HCT116 (cell line): ENCODE data around the gene NOL4L. TPM values are rescaled to one million over a fixed set of nuclear protein-coding genes. Genes with fewer than 3 reads are reported as not detected.

ENCODE experiments used
- ATAC-seq: fragments of 200-7000 bp; cut with Tn5 transposase; 2 replicates; pipeline ENCODE4 v1.9.1; 2020; ENCODE audit warnings: mild to moderate bottlenecking, moderate library complexity
- BruUV-seq: library from RNA; stranded (reverse); fragments of 400-500 nt; replicated peaks from 2 replicates; lab custom pipeline; 2021; lab: Mats Ljungman, UMichigan
- CTCF ChIA-PET: fragments of 300-600 bp; sonication (Branson Sonifier 250); formaldehyde crosslinking; loops from one replicate; lab custom pipeline; 2021; ENCODE audit warnings: antibody characterized with exemption; lab: Charles Lee
- POLR2A ChIA-PET: fragments of 300-600, 350-600 bp; sonication (Branson Sonifier 250); formaldehyde crosslinking; loops from one replicate; lab custom pipeline; 2021; ENCODE audit warnings: antibody characterized with exemption; lab: Charles Lee
- RAD21 ChIA-PET, 2 experiments: fragments of 300-600 bp; sonication (Branson Sonifier 250); formaldehyde crosslinking; loops; one replicate each; lab custom pipeline; 2023; ENCODE audit warnings: low total read pairs in 2 of 2; ENCODE audit not compliant: uncharacterized antibody in 2 of 2, unreplicated experiment in 2 of 2, low non-redundant PET in 1 of 2; lab: Charles Lee
- DNase-seq: peaks from one replicate; pipeline ENCODE4 v3.0.0-alpha.2; 2010; ENCODE audit warnings: low read depth, low spot score
- H2AFZ ChIP-seq: fragments of 200-600 bp; shearing (Covaris generic), sonication (generic); 2 replicates; pipeline ENCODE4 v1.6.1; 2017; ENCODE audit warnings: low read depth, mixed run types, mixed read lengths, antibody characterized with exemption, low read length; ENCODE audit not compliant: poor library complexity, severe bottlenecking
- H3K27ac ChIP-seq: 2 replicates; pipeline ENCODE4 v1.5.1; 2012; ENCODE audit warnings: low read depth, low read length
- H3K27me3 ChIP-seq: fragments of 200-600 bp; sonication (generic); 2 replicates; pipeline ENCODE4 v1.6.1; 2016; ENCODE audit warnings: mixed run types, low read length, mixed read lengths; ENCODE audit not compliant: insufficient read depth
- H3K36me3 ChIP-seq, 2 experiments: fragments of 200-500 bp in 1 of 2; fragments of 200-600 bp in 1 of 2; sonication (Bioruptor generic) in 1 of 2; sonication (generic) in 1 of 2; 2 replicates each; pipeline versions ENCODE4 v1.5.1 to v1.6.1; 2014 to 2016; ENCODE audit warnings: low read length in 2 of 2, inconsistent platforms in 1 of 2, mixed read lengths in 1 of 2, mixed run types in 1 of 2; ENCODE audit not compliant: insufficient read depth in 2 of 2, control insufficient read depth in 1 of 2
- H3K4me1 ChIP-seq, 2 experiments: fragments of 200-600 bp in 1 of 2; sonication (generic) in 1 of 2; 2 replicates each; pipeline versions ENCODE4 v1.5.1 to v1.6.1; 2012 to 2017; ENCODE audit warnings: low read length in 2 of 2, inconsistent platforms in 1 of 2, mild to moderate bottlenecking in 1 of 2, mixed read lengths in 1 of 2, mixed run types in 1 of 2, moderate library complexity in 1 of 2; ENCODE audit not compliant: insufficient read depth in 2 of 2, control insufficient read depth in 1 of 2
- H3K4me2 ChIP-seq: fragments of 200-600 bp; sonication (generic); 2 replicates; pipeline ENCODE4 v1.6.1; 2017; ENCODE audit warnings: mixed run types, low read length, mixed read lengths
- H3K4me3 ChIP-seq, 2 experiments: fragments of 200-600 bp in 1 of 2; sonication (generic) in 1 of 2; replicated peaks in 1 of 2; 2 replicates each; pipeline ENCODE4 v1.5.1; 2011 to 2016; ENCODE audit warnings: low read length in 2 of 2, control low read depth in 1 of 2, low read depth in 1 of 2, mild to moderate bottlenecking in 1 of 2, mixed read lengths in 1 of 2, mixed run types in 1 of 2
- H3K79me2 ChIP-seq: fragments of 200-600 bp; sonication (generic); 2 replicates; pipeline ENCODE4 v1.6.1; 2017; ENCODE audit warnings: mild to moderate bottlenecking, mixed run types, low read length, moderate library complexity, mixed read lengths; ENCODE audit not compliant: insufficient read depth
- H3K9ac ChIP-seq: fragments of 200-600 bp; sonication (generic); 2 replicates; pipeline ENCODE4 v1.6.1; 2016; ENCODE audit warnings: low read length, mixed read lengths
- H3K9me2 ChIP-seq: fragments of 200-600 bp; sonication (generic), shearing (Covaris generic); 2 replicates; pipeline ENCODE4 v1.6.1; 2017; ENCODE audit warnings: mixed run types, mild to moderate bottlenecking, moderate library complexity; ENCODE audit not compliant: insufficient read depth
- H3K9me3 ChIP-seq, 2 experiments: fragments of 200-500 bp in 1 of 2; fragments of 200-600 bp in 1 of 2; sonication (Bioruptor generic) in 1 of 2; sonication (generic) in 1 of 2; 2 replicates each; pipeline ENCODE4 v1.6.1; 2014 to 2017; ENCODE audit warnings: low read length in 2 of 2, mixed read lengths in 2 of 2, inconsistent platforms in 1 of 2, low read depth in 1 of 2, mild to moderate bottlenecking in 1 of 2, mixed run types in 1 of 2, moderate library complexity in 1 of 2; ENCODE audit not compliant: control insufficient read depth in 1 of 2, insufficient read depth in 1 of 2
- H4K20me1 ChIP-seq: fragments of 200-600 bp; sonication (generic), shearing (Covaris generic); 2 replicates; pipeline ENCODE4 v1.6.1; 2017; ENCODE audit warnings: mixed run types, mild to moderate bottlenecking, moderate library complexity; ENCODE audit not compliant: insufficient read depth
- CEBPB ChIP-seq: IDR thresholded peaks from 2 replicates; pipeline ENCODE4 v1.6.1; 2012; ENCODE audit warnings: low read depth
- ELF1 ChIP-seq: IDR thresholded peaks from 2 replicates; pipeline ENCODE4 v1.6.1; 2012; ENCODE audit warnings: low read depth, borderline replicate concordance
- FOSL1 ChIP-seq: IDR thresholded peaks from 2 replicates; pipeline ENCODE4 v1.6.1; 2012; ENCODE audit warnings: low read depth
- POLR2AphosphoS5 ChIP-seq: IDR thresholded peaks from 2 replicates; pipeline ENCODE4 v1.6.1; 2011; ENCODE audit warnings: mild to moderate bottlenecking, low read depth, low read length, moderate library complexity
- RAD21 ChIP-seq: IDR thresholded peaks from 2 replicates; pipeline ENCODE4 v1.6.1; 2012; ENCODE audit warnings: low read depth, mild to moderate bottlenecking
- SIN3A ChIP-seq: IDR thresholded peaks from 2 replicates; pipeline ENCODE4 v1.6.1; 2012; ENCODE audit warnings: low read depth
- SP1 ChIP-seq: IDR thresholded peaks from 2 replicates; pipeline ENCODE4 v1.6.1; 2012; ENCODE audit warnings: low read depth
- SRF ChIP-seq: IDR thresholded peaks from 2 replicates; pipeline ENCODE4 v1.6.1; 2012; ENCODE audit warnings: low read depth
- YY1 ChIP-seq: IDR thresholded peaks from 2 replicates; pipeline ENCODE4 v1.6.1; 2011; ENCODE audit warnings: low read length, low read depth, moderate library complexity, mild to moderate bottlenecking; ENCODE audit not compliant: insufficient replicate concordance; ENCODE audit errors: extremely low read depth
- ZFX ChIP-seq: fragments of 450-650 bp; IDR thresholded peaks from 2 replicates; pipeline ENCODE4 v1.6.1; 2017
- ZNF274 ChIP-seq: fragments of 200-500 bp; sonication (Bioruptor generic); IDR thresholded peaks from 2 replicates; pipeline ENCODE4 v1.6.1; 2014; ENCODE audit warnings: mild to moderate bottlenecking, low read depth, low read length, inconsistent platforms
- intact Hi-C: fragments of 100-400 bp; cut with micrococcal nuclease; formaldehyde crosslinking; loops from 2 replicates; pipeline ENCODE4 v1.10.0; 2022
- total RNA-seq: library from RNA; stranded (reverse); gene quantifications from one replicate; pipeline ENCODE4 v1.2.1, GENCODE V29; 2021; ENCODE audit not compliant: unreplicated experiment
- TF ChIP-seq, protein P1 (sequence below): IDR thresholded peaks from 2 replicates; pipeline ENCODE4 v1.6.1; 2012
- TF ChIP-seq, protein P2 (sequence below): IDR thresholded peaks from 2 replicates; pipeline ENCODE4 v1.6.1; 2011; ENCODE audit warnings: mild to moderate bottlenecking, low read length, moderate library complexity; ENCODE audit not compliant: insufficient replicate concordance; ENCODE audit errors: extremely low read depth

NOL4L gene
- total RNA-seq, 1 experiment from 2014 or later, result 5.9 TPM

DNA sequence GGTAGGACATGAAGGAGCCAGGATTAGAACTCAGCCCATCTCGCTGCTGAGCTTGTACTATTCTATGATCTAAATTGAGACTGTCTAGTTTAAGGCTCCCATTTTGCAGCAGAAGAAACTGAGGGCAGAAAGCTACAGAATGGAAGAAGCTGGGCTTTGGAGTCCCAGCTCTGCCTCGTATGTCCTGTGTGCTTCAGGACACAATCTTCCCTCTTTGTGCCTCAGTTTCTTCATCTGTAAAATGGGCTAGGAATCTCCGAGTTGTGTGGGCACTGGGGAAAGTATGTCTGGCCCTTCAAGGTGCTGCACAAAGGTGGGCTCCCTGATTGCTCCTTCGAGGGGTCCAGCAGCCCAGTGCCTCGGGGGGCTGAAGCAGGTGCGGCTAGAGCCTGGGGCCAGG lies 20.7 kb downstream of the NOL4L start:
- H4K20me1 ChIP-seq, result no peaks in the 10 kb centered on the region
- H3K4me1 ChIP-seq, result peaks cover 29 to 31% of the 10 kb centered on the region in 2 experiments
- BruUV-seq, result no TSS peak
- ChIA-PET RAD21 (no interaction called here), CTCF (no interaction called here)
- H3K9me3 ChIP-seq, result no peaks in the 10 kb centered on the region
- no peak for DNase-seq
- no peak for ATAC-seq
- H3K9me2 ChIP-seq, result no peaks in the 10 kb centered on the region
- no peak overlapping the region for H2AFZ ChIP-seq
- TF ChIP-seq SIN3A (no peak), SP1 (no peak), RAD21 (no peak), POLR2AphosphoS5 (no peak), SRF (no peak), CEBPB (no peak), YY1 (no peak), ZNF274 (no peak), ELF1 (no peak), ZFX (no peak), FOSL1 (no peak)
- TF ChIP-seq, protein P1, sequence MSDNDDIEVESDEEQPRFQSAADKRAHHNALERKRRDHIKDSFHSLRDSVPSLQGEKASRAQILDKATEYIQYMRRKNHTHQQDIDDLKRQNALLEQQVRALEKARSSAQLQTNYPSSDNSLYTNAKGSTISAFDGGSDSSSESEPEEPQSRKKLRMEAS, result no peak
- TF ChIP-seq, protein P2, sequence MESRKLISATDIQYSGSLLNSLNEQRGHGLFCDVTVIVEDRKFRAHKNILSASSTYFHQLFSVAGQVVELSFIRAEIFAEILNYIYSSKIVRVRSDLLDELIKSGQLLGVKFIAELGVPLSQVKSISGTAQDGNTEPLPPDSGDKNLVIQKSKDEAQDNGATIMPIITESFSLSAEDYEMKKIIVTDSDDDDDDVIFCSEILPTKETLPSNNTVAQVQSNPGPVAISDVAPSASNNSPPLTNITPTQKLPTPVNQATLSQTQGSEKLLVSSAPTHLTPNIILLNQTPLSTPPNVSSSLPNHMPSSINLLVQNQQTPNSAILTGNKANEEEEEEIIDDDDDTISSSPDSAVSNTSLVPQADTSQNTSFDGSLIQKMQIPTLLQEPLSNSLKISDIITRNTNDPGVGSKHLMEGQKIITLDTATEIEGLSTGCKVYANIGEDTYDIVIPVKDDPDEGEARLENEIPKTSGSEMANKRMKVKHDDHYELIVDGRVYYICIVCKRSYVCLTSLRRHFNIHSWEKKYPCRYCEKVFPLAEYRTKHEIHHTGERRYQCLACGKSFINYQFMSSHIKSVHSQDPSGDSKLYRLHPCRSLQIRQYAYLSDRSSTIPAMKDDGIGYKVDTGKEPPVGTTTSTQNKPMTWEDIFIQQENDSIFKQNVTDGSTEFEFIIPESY, result no peak
- TF ChIP-seq, all 23 proteins: peak for 0
- no peak overlapping the region for H3K9ac ChIP-seq
- POLR2A ChIA-PET, result no interaction called here
- no peak overlapping the region for H3K4me2 ChIP-seq
- H3K4me3 ChIP-seq, result no peak overlapping the region
- intact Hi-C loops, result no loop called here
- no peaks in the 10 kb centered on the region for H3K27me3 ChIP-seq
- H3K36me3 ChIP-seq, result no peaks in the 10 kb centered on the region
- no peaks in the 10 kb centered on the region for H3K79me2 ChIP-seq
- H3K27ac ChIP-seq, result no peak overlapping the region
